Uterus (tissue), 4 donors: ENCODE data around the gene IPPK. TPM values are rescaled to one million over a fixed set of nuclear protein-coding genes. Genes with fewer than 3 reads are reported as not detected.

Experiments used
- DNase-seq, 2 donors: peaks; one replicate each; pipeline ENCODE4 v3.0.0-alpha.2; 2019 to 2020
- H3K27ac ChIP-seq, 2 donors: fragments of 200-600 bp; sonication (generic); 1 replicate in 1 of 2; 2 replicates in 1 of 2; pipeline ENCODE4 v1.5.1; 2016 to 2018
- H3K27me3 ChIP-seq, 2 donors: fragments of 200-600 bp; sonication (generic); one replicate each; pipeline ENCODE4 v1.5.1; 2018 to 2019; ENCODE audit warnings: control low read depth in 1 of 2
- H3K36me3 ChIP-seq, 2 donors: fragments of 200-600 bp; sonication (generic); one replicate each; pipeline ENCODE4 v1.5.1; 2019; ENCODE audit warnings: control low read depth in 1 of 2
- H3K4me1 ChIP-seq, 2 donors: fragments of 200-600 bp; sonication (generic); one replicate each; pipeline ENCODE4 v1.5.1; 2018 to 2019; ENCODE audit warnings: control low read depth in 1 of 2
- H3K4me3 ChIP-seq, 2 donors: fragments of 200-600 bp; sonication (generic); 1 replicate in 1 of 2; 2 replicates in 1 of 2; pipeline ENCODE4 v1.5.1; 2018 to 2019; ENCODE audit warnings: mild to moderate bottlenecking in 1 of 2
- H3K9me3 ChIP-seq, 2 donors: fragments of 200-600 bp; sonication (generic); one replicate each; pipeline ENCODE4 v1.5.1; 2019; ENCODE audit warnings: control low read depth in 1 of 2
- CTCF ChIP-seq, 4 experiments: fragments of 200-600 bp in 2 of 4; fragments of 450-650 bp in 2 of 4; sonication (generic) in 2 of 4; IDR thresholded peaks; one replicate each; pipeline ENCODE4 v1.5.1; 2016 to 2019; ENCODE audit warnings: antibody characterized with exemption in 4 of 4, mild to moderate bottlenecking in 2 of 4, moderate library complexity in 1 of 4
- POLR2A ChIP-seq, 2 donors: fragments of 450-650 bp; IDR thresholded peaks; one replicate each; pipeline ENCODE4 v1.6.1; 2016; ENCODE audit warnings: antibody characterized with exemption in 2 of 2, mild to moderate bottlenecking in 1 of 2, moderate library complexity in 1 of 2
- intact Hi-C: fragments of 100-400 bp; cut with DNase I; formaldehyde crosslinking; loops from one replicate; pipeline ENCODE4 v1.15.1; 2023; ENCODE audit warnings: low total_unique reads
- total RNA-seq, 4 donors: library from RNA; depleted of rRNA in 3 of 4; stranded (reverse); fragments of >200 nt in 3 of 4; gene quantifications; one replicate each; pipeline versions ENCODE4 v1.1.0 to v1.2.4, GENCODE V29; 2014 to 2023
- donor health status: DM: yes; HTN: yes; CAD: no.

Gene IPPK
- total RNA-seq, 4 donors from 2014 or later, result 5.9 to 13.1 (median 8.5) TPM

GRCh38 chr9:92634712-92635605 is 35.0 kb downstream of the IPPK start:
- H3K9me3 ChIP-seq, result no peaks in the 10 kb centered on the region
- TF ChIP-seq CTCF (IDR thresholded peaks at IDR 0.05), result peak; percentile 92 to 98 (median 98)
- TF ChIP-seq POLR2A (IDR thresholded peaks at IDR 0.05), result no peak
- intact Hi-C loops, result loop anchor here (5.0 kb wide), 2 partner anchors 298 to 498 kb away; no protein-coding TSS in a partner anchor
- H3K27me3 ChIP-seq, result no peaks in the 10 kb centered on the region
- peak; percentile 86 to 88 for DNase-seq
- H3K27ac ChIP-seq, result peak overlapping the region; percentile 62 to 76
- H3K4me3 ChIP-seq, result no peak overlapping the region
- H3K4me1 ChIP-seq, result no peaks in the 10 kb centered on the region
- no peaks in the 10 kb centered on the region for H3K36me3 ChIP-seq

GRCh38 chr9:92633614-92634278 is 36.2 kb downstream of the IPPK start:
- peak; percentile 16 to 21 for DNase-seq
- peak overlapping the region; percentile 62 to 76 for H3K27ac ChIP-seq
- intact Hi-C loops, result no loop called here

GRCh38 chr9:92632641-92633040 is 37.3 kb downstream of the IPPK start:
- H3K4me3 ChIP-seq, result no peak overlapping the region
- peak overlapping the region; percentile 28 to 76 for H3K27ac ChIP-seq
- peak in 1 of 2 donors; percentile 13 for DNase-seq
- no peaks in the 10 kb centered on the region for H3K4me1 ChIP-seq
- H3K36me3 ChIP-seq, result no peaks in the 10 kb centered on the region
- no peaks in the 10 kb centered on the region for H3K27me3 ChIP-seq
- no peaks in the 10 kb centered on the region for H3K9me3 ChIP-seq
- TF ChIP-seq POLR2A (IDR thresholded peaks at IDR 0.05), result no peak
- TF ChIP-seq CTCF (IDR thresholded peaks at IDR 0.05), result no peak
- intact Hi-C loops, result no loop called here

More at GRCh38 chr9:92633614-92634278, 36.2 kb downstream of the IPPK start:
- H3K27me3 ChIP-seq, result no peaks in the 10 kb centered on the region
- no peaks in the 10 kb centered on the region for H3K36me3 ChIP-seq
- no peaks in the 10 kb centered on the region for H3K9me3 ChIP-seq
- TF ChIP-seq CTCF (IDR thresholded peaks at IDR 0.05) (no peak), POLR2A (IDR thresholded peaks at IDR 0.05) (no peak)
- no peaks in the 10 kb centered on the region for H3K4me1 ChIP-seq
- H3K4me3 ChIP-seq, result no peak overlapping the region

GRCh38 chr9:92631452-92632343 is 38.2 kb downstream of the IPPK start:
- peak overlapping the region; percentile 28 to 76 for H3K27ac ChIP-seq

More at GRCh38 chr9:92631452-92632343, 38.2 kb downstream of the IPPK start:
- H3K36me3 ChIP-seq, result no peaks in the 10 kb centered on the region
- H3K4me1 ChIP-seq, result no peaks in the 10 kb centered on the region
- peak in 1 of 2 donors; percentile 17 for DNase-seq
- H3K27me3 ChIP-seq, result no peaks in the 10 kb centered on the region
- TF ChIP-seq CTCF (IDR thresholded peaks at IDR 0.05) (no peak), POLR2A (IDR thresholded peaks at IDR 0.05) (no peak)
- no peak overlapping the region for H3K4me3 ChIP-seq
- intact Hi-C loops, result no loop called here
- no peaks in the 10 kb centered on the region for H3K9me3 ChIP-seq
